GM12878 (cell line): ENCODE measurements around the gene USF3. TPM values are rescaled to one million over a fixed set of nuclear protein-coding genes. Genes with fewer than 3 reads are reported as not detected.

ENCODE experiments used
- ATAC-seq: fragments of 200-7000 bp; cut with Tn5 transposase; 3 replicates; pipeline ENCODE4 v1.9.1; 2020; ENCODE audit warnings: mild to moderate bottlenecking, moderate library complexity
- BruUV-seq: library from RNA; stranded (reverse); fragments of 400-500 nt; replicated peaks from 2 replicates; lab custom pipeline; 2021; lab: Mats Ljungman, UMichigan
- CTCF ChIA-PET: fragments of 300-600 bp; sonication (Branson Sonifier 250); formaldehyde crosslinking; extraction: SDS; loops from one replicate; lab custom pipeline; 2021; ENCODE audit warnings: inconsistent platforms; lab: Yijun Ruan, JAX
- POLR2A ChIA-PET: fragments of 350-600 bp; formaldehyde crosslinking; extraction: SDS; loops from one replicate; lab custom pipeline; 2021; ENCODE audit warnings: inconsistent platforms; lab: Charles Lee
- RAD21 ChIA-PET: fragments of 300-600 bp; sonication (Branson Sonifier 250); formaldehyde crosslinking; loops from one replicate; lab custom pipeline; 2023; ENCODE audit warnings: antibody characterized with exemption; ENCODE audit not compliant: unreplicated experiment; lab: Charles Lee
- SMC1A ChIA-PET: fragments of 300-600 bp; sonication (Branson Sonifier 250); formaldehyde crosslinking; loops from one replicate; lab custom pipeline; 2023; ENCODE audit not compliant: unreplicated experiment, uncharacterized antibody; lab: Charles Lee
- DNase-seq: peaks from one replicate; pipeline ENCODE4 v3.0.0-alpha.2; 2011; ENCODE audit warnings: low read depth, low spot score
- FAIRE-seq: peaks from 3 replicates; lab custom pipeline; 2011; peaks lifted over from hg19 to GRCh38; lab: Jason Lieb, UNC
- H2AFZ ChIP-seq: 2 replicates; pipeline ENCODE4 v1.6.0; 2011; ENCODE audit warnings: low read depth, low read length, control low read depth; ENCODE audit not compliant: control insufficient read depth
- H3K27ac ChIP-seq: 2 replicates; pipeline ENCODE4 v1.5.1; 2011; ENCODE audit warnings: control low read depth; ENCODE audit not compliant: control insufficient read depth, insufficient read depth
- H3K27me3 ChIP-seq, 2 experiments: replicated peaks in 1 of 2; 2 replicates each; pipeline versions ENCODE4 v1.6.0 to v1.6.1; 2011; ENCODE audit warnings: low read length in 1 of 2; ENCODE audit not compliant: control insufficient read depth in 2 of 2, insufficient read depth in 2 of 2
- H3K36me3 ChIP-seq, 2 experiments: 2 replicates each; pipeline ENCODE4 v1.5.1; 2011; ENCODE audit warnings: low read length in 1 of 2; ENCODE audit not compliant: control insufficient read depth in 2 of 2, insufficient read depth in 2 of 2
- H3K4me1 ChIP-seq: 2 replicates; pipeline ENCODE4 v1.6.1; 2011; ENCODE audit warnings: mild to moderate bottlenecking, low read length, moderate library complexity, mixed read lengths; ENCODE audit not compliant: control insufficient read depth, insufficient read depth
- H3K4me2 ChIP-seq: 2 replicates; pipeline ENCODE4 v1.6.0; 2011; ENCODE audit warnings: control low read depth; ENCODE audit not compliant: control insufficient read depth, insufficient read depth
- H3K4me3 ChIP-seq: fragments of 200-600 bp; sonication (generic); 2 replicates; pipeline ENCODE4 v1.5.1; 2016
- H3K79me2 ChIP-seq: 2 replicates; pipeline ENCODE4 v1.6.0; 2011; ENCODE audit warnings: low read length; ENCODE audit not compliant: control insufficient read depth, insufficient read depth
- H3K9ac ChIP-seq: 2 replicates; pipeline ENCODE4 v1.8.0; 2011; ENCODE audit warnings: low read length, control low read depth, mixed read lengths; ENCODE audit not compliant: control insufficient read depth, insufficient read depth
- H3K9me3 ChIP-seq: replicated peaks from 3 replicates; pipeline ENCODE4 v1.5.1; 2011; ENCODE audit warnings: mild to moderate bottlenecking, low read length; ENCODE audit not compliant: control insufficient read depth, insufficient read depth
- H4K20me1 ChIP-seq: 2 replicates; pipeline ENCODE4 v1.6.0; 2011; ENCODE audit not compliant: control insufficient read depth, insufficient read depth
- ASH2L ChIP-seq: fragments of 300-600, 200-600 bp; sonication (generic); IDR thresholded peaks from 2 replicates; pipeline ENCODE4 v1.6.1; 2017; ENCODE audit warnings: low read depth, mild to moderate bottlenecking, borderline replicate concordance
- CBFB ChIP-seq: IDR thresholded peaks from 2 replicates; pipeline ENCODE4 v1.6.1; 2016; ENCODE audit warnings: antibody characterized with exemption, low read depth
- FOXK2 ChIP-seq: fragments of 450-650 bp; IDR thresholded peaks from 2 replicates; pipeline ENCODE4 v1.6.1; 2017; ENCODE audit warnings: mild to moderate bottlenecking, moderate library complexity
- HDAC2 ChIP-seq: fragments of 200-600 bp; sonication (generic); IDR thresholded peaks from 2 replicates; pipeline ENCODE4 v1.6.1; 2017
- MYB ChIP-seq: fragments of 150-350 bp; IDR thresholded peaks from 2 replicates; pipeline ENCODE4 v1.6.1; 2014; ENCODE audit warnings: mild to moderate bottlenecking, low read depth, low read length, borderline replicate concordance
- NRF1 ChIP-seq: conservative IDR thresholded peaks from 2 replicates; pipeline ENCODE4 v1.6.1; 2011; ENCODE audit warnings: mild to moderate bottlenecking, low read depth, low read length, improper control_type of control experiment
- POLR2AphosphoS2 ChIP-seq: IDR thresholded peaks from 2 replicates; pipeline ENCODE4 v1.6.1; 2011; ENCODE audit warnings: low read depth, mild to moderate bottlenecking, low read length, improper control_type of control experiment, moderate library complexity
- RCOR1 ChIP-seq: conservative IDR thresholded peaks from 2 replicates; pipeline ENCODE4 v1.6.1; 2012; ENCODE audit warnings: low read depth, low read length, improper control_type of control experiment
- SPI1 ChIP-seq: IDR thresholded peaks from 2 replicates; pipeline ENCODE4 v1.6.1; 2011; ENCODE audit warnings: low read depth, mild to moderate bottlenecking, low read length, moderate library complexity, borderline replicate concordance; ENCODE audit not compliant: insufficient read depth
- YBX1 ChIP-seq: fragments of 450-650 bp; IDR thresholded peaks from 2 replicates; pipeline ENCODE4 v1.6.1; 2016; ENCODE audit warnings: antibody characterized with exemption
- ZNF217 ChIP-seq: fragments of 450-650 bp; IDR thresholded peaks from 2 replicates; pipeline ENCODE4 v1.6.1; 2017; ENCODE audit warnings: antibody characterized with exemption, mild to moderate bottlenecking
- WGBS: methylation state at CpG from one replicate; pipeline ENCODE4 v1.1.6; 2016; ENCODE audit warnings: low lambda C conversion rate; ENCODE audit not compliant: insufficient replicate concordance, insufficient coverage; ENCODE audit errors: missing lambda C conversion rate; 5-methylcytosine and 5-hydroxymethylcytosine counted together
- in situ Hi-C: fragments of 300-500 bp; cut with MboI; formaldehyde crosslinking; loops from 9 replicates; pipeline ENCODE4 v1.14.3; 2018; ENCODE audit warnings: mixed read lengths
- intact Hi-C: fragments of 100-400 bp; cut with micrococcal nuclease; formaldehyde crosslinking; loops from one replicate; pipeline ENCODE4 v1.14.2; 2022; ENCODE audit not compliant: unreplicated experiment
- polyA plus RNA-seq, 11 experiments: library from polyadenylated mRNA; depleted of rRNA in 4 of 11; unstranded in 6 of 11; stranded (reverse) in 5 of 11; fragments of >200 nt; fragmentation: Nextera tagmentation in 4 of 11; fragmentation: Illumina TruSeq in 1 of 11; extraction: Ambion mirVana in 4 of 11; extraction: Trizol in 1 of 11; gene quantifications; 1 replicate in 1 of 11; 2 replicates in 10 of 11; pipeline versions ENCODE4 v1.2.1 to v1.2.3, GENCODE V29; 2011 to 2016; ENCODE audit warnings: inconsistent platforms in 2 of 11, missing spikeins in 2 of 11, low read depth in 1 of 11
- total RNA-seq, 4 experiments: library from RNA; depleted of rRNA in 3 of 4; stranded (reverse); fragments of >200 nt in 3 of 4; fragmentation: Illumina TruSeq in 1 of 4; extraction: Trizol in 1 of 4; gene quantifications; 2 replicates each; pipeline versions ENCODE4 v1.2.1 to v1.2.3, GENCODE V29; 2013 to 2021

Gene USF3
- total and polyA plus RNA-seq, 10 of the 15 experiments (the other 5 are each of a cell fraction or from before 2014, with no cell fraction given) = 3.1 to 15.9 (median 7.8) TPM

GRCh38 chr3:113659996-113660395 lies 36.4 kb downstream of the USF3 start:
- TF ChIP-seq YBX1 (no peak), ASH2L (no peak), CBFB (no peak), POLR2AphosphoS2 (no peak), HDAC2 (no peak), MYB (no peak), FOXK2 (no peak), RCOR1 (no peak), ZNF217 (no peak), NRF1 (no peak), SPI1 (no peak)
- BruUV-seq = no TSS peak
- SMC1A ChIA-PET = no interaction called here
- Histone ChIP-seq H3K27me3 (no peaks in the 10 kb centered on the region), H3K79me2 (no peaks in the 10 kb centered on the region), H3K36me3 (peaks cover 2 to 3% of the 10 kb centered on the region in 2 experiments; a peak in 3 of 4 replicates), H2AFZ (no peak overlapping the region), H4K20me1 (no peaks in the 10 kb centered on the region), H3K4me2 (no peak overlapping the region), H3K4me3 (no peak overlapping the region), H3K9ac (no peak overlapping the region), H3K27ac (no peak overlapping the region), H3K9me3 (no peaks in the 10 kb centered on the region), H3K4me1 (peaks cover 3% of the 10 kb centered on the region; the same call in 1 of the 2 replicates)
- CTCF ChIA-PET = no interaction called here
- WGBS = 0% methylated on average over 1 of the region's 1 CpG
- ATAC-seq (no peak), FAIRE-seq (no peak), DNase-seq (no peak)
- intact Hi-C loops (no loop called here), in situ Hi-C loops (no loop called here)
- RAD21 ChIA-PET = no interaction called here
- POLR2A ChIA-PET = no interaction called here
